GM21723 (cell line): ENCODE measurements around the gene KAZN.

Experiments
- ATAC-seq: cut with Tn5 transposase; IDR thresholded peaks from one replicate; pipeline ENCODE4 v1.9.1; 2021; ENCODE audit warnings: mild to moderate bottlenecking, moderate library complexity; ENCODE audit not compliant: unreplicated experiment

Gene KAZN

GRCh38 chr1:15094719-15095495 lies 496.4 kb downstream of the KAZN start:
- no peak for ATAC-seq

GRCh38 chr1:15095496-15095875 lies 497.0 kb downstream of the KAZN start:
- ATAC-seq, result no peak

GRCh38 chr1:15096293-15096692 lies 497.8 kb downstream of the KAZN start:
- no peak for ATAC-seq

GRCh38 chr1:15098176-15099125 lies 500.0 kb downstream of the KAZN start:
- ATAC-seq, result no peak

- ATAC-seq, result no peak
Measured at GRCh38 chr1:15099441-15100120, 501.1 kb downstream of the KAZN start.

GRCh38 chr1:15100121-15100879 lies 501.8 kb downstream of the KAZN start:
- ATAC-seq, result no peak

- no peak for ATAC-seq
Measured at GRCh38 chr1:15100880-15101760, 502.6 kb downstream of the KAZN start.

- no peak for ATAC-seq
Measured at GRCh38 chr1:15101801-15102200, 503.3 kb downstream of the KAZN start.

- ATAC-seq, result no peak
Measured at GRCh38 chr1:15102646-15103045, 504.2 kb downstream of the KAZN start.

GRCh38 chr1:15103211-15103610 lies 504.7 kb downstream of the KAZN start:
- ATAC-seq, result no peak

GRCh38 chr1:15103906-15104305 lies 505.4 kb downstream of the KAZN start:
- no peak for ATAC-seq

GRCh38 chr1:15104768-15105167 lies 506.3 kb downstream of the KAZN start:
- ATAC-seq, result no peak

- no peak for ATAC-seq
Measured at GRCh38 chr1:15106608-15107007, 508.1 kb downstream of the KAZN start.

GRCh38 chr1:15107058-15107687 lies 508.7 kb downstream of the KAZN start:
- no peak for ATAC-seq

- ATAC-seq, result no peak
Measured at GRCh38 chr1:15107911-15108310, 509.4 kb downstream of the KAZN start.

GRCh38 chr1:15110128-15110866 lies 511.8 kb downstream of the KAZN start:
- ATAC-seq, result no peak

- ATAC-seq, result no peak
Measured at GRCh38 chr1:15110867-15111230, 512.4 kb downstream of the KAZN start.

GRCh38 chr1:15113146-15113545 lies 514.7 kb downstream of the KAZN start:
- ATAC-seq, result no peak

GRCh38 chr1:15114884-15115283 lies 516.4 kb downstream of the KAZN start:
- no peak for ATAC-seq
